GM04504 (cell line): ENCODE measurements around the gene DRC7.
"Not testable (repeated sequence)": the region's sequence is repeated elsewhere in the genome, so short reads cannot be mapped to it uniquely, and the experiment has no call there.

Experiments used
- DNase-seq: peaks from one replicate; pipeline ENCODE4 v3.0.0-alpha.2; 2012; ENCODE audit warnings: low read depth

Gene DRC7

DNA sequence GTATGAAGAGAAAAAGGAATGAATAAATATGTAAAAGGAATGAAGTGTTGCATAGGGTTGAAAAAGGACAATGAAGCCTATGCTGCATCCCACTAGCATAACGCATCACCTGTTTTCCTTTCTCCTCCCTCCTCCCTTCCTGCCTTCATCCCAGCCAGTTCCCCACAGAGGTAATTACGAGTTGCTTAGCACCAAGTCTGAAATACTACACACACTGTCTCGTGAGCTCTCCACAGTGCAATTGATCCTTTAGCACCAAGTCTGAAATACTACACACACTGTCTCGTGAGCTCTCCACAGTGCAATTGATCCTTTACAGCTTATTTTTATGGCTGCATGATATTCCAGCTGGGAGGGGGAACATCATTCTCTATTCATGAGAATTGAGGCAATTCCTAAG lies 1.1 kb upstream of the DRC7 start:
- no peak for DNase-seq

DNA sequence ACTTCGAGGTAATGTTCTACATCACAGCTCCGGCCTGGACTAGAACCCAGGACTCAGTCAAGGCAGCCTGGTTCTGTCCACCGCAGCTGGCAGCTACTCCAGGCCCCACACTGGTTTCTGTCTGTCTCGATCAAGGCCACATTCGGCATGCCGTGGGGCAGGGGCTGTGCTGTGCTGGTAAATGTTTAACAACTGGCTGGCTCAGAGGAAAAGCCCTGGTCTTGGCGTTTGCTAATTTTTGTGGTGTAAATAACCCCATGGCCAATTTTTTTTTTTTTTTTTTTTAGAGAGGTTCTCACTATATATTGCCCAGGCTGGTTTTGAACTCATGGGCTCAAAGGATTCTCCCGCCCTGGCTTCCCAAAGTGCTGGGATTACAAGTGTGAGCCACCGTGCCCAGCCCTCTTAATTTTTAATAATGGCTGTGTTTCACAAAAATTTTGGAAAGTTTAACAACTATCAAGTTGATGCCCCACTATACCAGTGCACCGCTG lies 328 bp upstream of the DRC7 start:
- no peak for DNase-seq

DNA sequence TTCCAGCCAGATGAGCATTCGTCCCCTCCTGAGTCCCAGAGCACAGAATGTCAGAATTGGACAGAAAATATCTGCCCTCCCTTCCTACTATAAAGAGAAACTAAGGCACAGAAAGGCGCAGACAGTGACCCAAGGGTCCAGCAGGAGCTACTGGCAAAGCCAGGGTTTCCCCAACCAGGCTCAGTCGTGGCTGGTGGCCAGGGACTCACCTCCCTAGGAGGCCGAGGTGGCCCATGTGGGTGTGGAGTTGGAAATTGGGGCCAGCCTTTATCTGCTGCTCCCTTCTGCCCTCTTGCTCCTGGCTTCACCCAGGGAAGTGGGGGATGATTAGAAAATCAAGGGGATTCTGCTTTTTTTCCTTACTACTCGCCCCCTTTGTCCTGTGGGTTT lies 1.1 kb downstream of the DRC7 start:
- no peak for DNase-seq

DNA sequence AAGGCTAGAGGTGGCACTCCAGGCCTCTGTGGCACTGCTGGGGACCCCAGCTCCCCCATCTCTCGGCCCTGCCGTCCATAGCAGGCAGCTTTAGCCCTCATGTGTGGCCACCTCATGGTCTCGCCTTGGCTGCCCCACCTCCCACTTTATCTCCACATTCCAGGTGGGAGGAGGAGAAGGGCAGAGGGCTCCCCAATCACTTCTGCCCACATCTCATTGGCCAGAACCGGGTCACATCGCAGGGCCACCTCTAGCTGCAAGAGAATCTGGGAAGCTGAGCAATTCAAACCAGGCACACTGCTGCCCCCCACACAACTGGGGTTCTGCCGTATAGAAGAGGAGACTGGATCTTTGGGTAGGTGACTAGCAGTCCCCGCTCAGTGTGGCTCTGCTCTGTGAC lies 1.6 kb downstream of the DRC7 start:
- DNase-seq = no peak

DNA sequence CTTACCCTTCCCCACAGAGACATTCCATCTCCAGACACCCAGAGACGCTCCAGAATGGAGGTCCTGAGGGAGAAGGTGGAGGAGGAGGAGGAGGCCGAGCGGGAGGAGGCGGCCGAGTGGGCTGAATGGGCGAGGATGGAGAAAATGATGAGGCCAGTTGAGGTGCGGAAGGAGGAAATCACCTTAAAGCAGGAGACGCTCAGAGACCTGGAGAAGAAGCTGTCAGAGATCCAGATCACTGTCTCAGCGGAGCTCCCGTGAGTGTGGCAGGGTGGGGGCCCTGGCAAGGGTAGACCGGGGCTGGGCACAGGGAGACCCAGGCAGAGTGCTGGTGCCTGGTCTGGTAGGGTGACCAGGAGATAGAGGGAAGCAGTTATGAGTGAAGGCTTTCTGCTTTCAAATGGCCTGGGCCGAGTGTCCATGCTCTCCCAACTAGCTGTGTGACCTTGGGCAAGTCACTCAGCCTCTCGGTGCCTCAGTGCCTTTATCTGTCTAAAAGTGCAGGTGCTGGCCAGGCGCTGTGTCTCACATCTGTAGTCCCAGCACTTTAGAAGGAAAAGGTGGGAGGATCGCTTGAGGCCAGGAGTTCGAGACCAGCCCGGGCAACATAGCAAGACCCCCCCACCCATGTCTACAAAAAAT lies 3.4 kb downstream of the DRC7 start:
- no peak for DNase-seq

DNA sequence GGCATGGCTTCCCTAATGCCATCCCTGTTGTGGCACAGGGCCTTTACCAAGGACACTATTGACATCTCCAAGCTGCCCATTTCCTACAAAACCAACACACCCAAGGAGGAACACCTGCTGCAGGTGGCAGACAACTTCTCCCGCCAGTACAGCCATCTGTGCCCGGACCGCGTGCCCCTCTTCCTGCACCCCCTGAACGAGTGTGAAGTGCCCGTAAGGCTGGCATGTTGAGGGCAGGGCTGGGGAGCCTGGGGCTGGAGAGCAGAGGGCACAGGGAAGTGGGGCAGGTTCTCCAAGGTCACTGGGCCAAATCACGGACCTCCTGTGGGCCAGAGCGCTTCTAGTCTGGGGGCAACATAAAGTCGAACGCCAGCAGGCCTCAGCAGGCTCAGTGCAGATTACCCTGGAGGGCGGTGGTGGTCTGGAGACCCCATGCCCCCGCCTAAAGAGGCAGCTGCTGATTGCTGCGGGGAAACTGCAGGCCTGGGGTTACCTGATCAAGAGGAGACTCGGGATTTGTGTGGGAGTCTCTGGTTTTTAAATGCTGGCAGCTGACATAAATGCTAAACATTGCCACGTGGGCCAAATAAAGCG lies 4.3 kb downstream of the DRC7 start:
- no peak for DNase-seq

DNA sequence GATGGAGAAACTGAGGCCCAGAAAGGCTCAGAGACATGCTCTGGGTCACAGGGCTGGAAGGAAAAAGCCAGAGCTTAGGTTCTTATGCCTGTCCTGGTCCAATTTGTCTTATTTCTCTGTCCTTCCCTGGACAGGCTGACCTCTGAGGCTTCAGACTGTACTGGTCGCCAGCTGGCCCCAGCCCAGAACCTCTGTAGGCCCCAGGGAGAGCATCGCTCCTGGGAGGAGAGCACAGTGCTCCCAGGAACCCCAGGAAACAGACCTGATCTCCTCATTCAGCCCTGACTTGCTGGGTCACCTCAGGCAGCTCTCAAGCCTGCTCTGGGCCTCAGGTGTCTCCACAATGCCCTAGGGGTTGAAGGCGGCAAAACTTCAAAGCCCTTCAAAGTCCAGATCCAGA lies 4.9 kb downstream of the DRC7 start:
- DNase-seq = no peak

DNA sequence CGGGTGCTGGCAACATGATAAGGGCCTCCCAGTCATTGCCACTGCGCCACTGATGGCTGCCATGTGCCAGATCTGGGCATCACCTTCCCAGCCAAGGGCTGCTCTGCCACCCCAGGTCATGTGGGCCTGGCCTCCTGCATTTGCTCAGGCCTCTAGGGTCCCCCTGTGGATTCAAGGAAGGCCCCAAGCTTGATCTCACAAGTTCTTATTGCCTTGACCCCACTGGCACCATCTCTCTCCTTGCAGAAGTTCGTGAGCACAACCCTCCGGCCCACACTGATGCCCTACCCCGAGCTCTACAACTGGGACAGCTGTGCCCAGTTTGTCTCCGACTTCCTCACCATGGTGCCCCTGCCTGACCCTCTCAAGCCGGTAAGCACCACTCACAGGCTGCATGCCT lies 5.3 kb downstream of the DRC7 start:
- DNase-seq = no peak

DNA sequence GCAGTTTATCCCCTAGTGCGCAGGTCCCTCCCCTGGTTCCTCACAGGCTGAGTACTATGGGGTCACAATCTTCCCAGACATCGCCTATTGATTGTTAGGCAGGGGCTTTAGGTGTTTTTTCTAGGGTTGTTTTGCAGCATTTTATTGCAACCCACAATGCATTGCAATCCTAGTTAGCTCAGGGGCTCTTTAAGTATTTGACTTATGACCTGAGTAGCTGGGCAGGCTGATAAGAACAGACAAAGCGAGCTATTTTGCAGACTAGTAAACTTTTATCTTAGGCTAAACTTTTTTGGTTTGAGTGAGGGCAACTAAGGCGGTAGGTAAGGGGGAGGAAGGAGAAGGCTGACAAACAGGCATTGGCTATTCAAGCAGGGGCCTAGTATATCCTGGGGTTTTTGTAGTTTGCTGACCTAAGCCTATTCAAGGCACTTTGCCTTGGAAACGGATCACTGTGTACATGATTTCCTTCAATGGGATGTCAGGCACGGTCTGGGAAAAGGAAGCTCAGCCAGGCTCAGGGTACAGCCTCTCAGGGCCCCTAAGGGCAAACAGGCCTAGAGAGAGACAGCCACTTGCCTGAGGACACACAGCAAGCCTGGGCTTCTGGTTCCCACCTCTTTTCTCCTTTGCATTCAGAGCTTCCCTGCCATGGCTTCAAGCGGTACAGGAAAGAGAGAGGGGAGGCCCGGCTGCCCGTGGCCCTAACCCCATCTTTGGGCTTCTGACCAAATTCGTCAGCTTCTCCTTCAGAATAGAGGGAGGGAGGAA lies 6.4 kb downstream of the DRC7 start:
- DNase-seq = no peak

DNA sequence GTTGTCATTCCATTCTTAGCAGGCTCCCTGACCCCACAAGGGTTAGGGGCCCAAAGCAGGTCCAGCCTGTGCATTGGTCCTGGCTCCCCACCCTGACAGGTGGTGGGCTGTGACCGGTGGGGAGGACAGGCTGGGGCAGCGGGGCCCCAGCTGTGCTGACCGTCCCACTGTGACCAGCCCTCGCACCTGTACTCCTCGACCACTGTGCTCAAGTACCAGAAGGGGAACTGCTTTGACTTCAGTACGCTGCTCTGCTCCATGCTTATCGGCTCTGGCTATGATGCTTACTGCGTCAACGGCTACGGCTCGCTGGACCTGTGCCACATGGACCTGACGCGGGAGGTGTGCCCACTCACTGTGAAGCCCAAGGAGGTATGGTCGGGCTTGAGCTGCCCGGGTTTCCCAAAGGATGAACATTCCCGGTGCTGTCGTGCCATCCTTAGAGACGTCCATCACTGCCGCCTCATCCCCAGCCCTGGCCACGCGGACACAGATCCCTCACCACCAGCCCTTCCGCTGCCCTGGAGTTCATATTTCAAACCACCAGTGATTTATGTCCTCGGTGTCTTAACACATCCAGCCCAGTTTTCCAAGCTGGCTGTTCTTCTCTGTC lies 7.3 kb downstream of the DRC7 start:
- DNase-seq = no peak

DNA sequence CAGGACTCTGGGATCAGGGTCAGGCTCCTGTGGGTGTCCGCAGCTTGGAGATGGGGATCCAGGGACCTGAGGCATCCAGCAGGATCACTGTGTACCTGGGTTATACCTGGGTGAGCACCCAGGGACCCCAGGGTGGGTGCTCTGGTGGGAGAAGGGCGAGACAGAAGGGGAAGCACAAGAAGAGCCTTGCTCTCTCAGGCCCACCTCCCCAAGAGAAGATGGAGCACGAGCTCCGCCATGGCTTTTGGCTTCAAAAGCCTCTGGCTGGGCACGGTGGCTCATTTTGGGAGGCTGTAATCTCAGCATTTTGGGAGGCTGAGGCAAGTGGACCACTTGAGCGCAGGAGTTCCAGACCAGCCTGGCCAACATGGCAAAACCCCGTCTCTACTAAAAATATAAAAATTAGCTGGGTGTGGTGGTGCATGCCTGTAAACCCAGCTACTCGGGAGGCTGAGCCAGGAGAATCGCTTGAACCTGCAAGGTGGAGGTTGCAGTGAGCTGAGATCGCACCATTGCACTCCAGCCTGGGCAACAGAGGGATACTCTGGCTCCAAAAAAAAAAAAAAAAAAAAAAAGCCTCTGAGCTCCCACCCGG lies 8.9 kb downstream of the DRC7 start:
- DNase-seq = no peak

DNA sequence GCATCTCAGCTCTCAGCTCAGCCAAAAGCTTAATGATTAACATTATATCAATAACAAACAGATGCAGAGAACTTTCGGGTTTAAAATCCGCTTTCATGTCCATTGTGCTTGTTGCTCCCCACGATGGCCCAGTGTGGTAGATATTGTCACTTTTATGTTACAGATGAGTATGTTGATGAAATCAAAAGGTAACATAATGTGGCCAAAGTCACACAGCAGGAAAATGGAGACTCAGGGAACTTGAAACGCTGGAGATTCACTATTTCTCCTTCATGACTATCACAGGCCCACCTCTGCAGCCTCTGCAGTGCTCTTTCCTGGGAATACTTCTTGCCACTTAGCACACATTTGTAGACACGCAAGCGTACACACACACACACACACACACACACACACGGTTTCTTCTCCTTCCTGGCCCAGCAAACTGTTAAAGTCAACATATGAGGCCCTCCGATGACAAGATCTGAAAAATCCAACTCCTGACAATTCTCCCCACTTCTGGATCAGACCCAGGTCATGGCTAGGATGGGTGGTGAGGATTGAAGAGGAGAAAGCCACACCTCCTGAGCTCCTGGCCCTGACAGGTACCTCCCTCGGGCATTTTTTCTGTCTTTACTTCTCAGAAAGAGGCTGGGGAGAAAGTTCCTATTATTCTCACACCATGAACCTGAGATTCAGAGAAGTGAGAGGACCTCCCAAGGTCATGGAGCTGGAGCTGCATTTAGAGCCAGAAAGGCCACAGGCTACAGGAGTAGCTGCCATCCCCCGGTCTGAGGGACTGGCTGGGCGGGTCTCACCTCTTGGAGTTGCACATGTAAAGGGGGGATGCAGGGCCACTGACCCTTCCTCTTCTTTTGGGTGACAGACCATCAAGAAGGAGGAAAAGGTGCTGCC lies 9.7 kb downstream of the DRC7 start:
- DNase-seq = no peak

DNA sequence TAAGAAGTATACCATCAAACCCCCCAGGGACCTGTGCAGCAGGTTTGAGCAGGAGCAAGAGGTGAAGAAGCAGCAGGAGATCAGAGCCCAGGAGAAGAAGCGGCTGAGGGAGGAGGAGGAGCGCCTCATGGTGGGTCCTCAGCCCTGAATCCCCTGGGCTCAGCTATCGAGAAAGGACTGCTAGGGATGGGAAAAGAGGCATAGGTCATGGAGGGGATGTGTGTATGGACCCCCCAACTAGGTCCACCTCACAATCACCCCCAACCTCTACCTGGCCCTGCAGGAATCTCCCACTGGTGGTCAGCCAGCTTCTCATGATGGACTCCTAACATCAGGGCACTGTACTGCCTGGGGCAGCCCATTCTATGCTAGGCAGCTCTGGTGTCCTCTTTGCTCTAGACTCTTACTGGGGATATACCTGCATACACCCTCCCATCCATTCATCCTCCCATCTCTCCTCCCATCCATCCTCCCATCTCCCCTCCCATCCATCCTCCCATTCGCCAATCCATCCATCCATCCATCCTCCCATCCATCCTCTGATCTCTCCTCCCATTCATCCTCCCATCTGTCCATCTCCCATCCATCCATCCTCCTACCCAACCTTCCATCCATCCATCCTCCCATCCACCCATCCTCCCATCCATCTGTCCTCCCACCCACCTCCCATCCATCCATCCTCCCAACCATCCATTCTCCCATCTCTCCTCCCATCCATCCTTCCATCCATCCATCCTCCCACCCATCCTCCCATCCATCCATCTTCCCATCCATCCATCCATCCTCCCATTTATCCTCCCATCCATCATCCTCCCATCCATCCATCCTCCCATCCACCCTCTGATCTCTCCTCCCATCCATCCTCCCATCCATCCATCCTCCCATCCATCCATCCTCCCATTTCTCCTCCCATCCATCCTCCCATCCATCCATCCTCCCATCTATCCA lies 10.6 kb downstream of the DRC7 start:
- DNase-seq = no peak

DNA sequence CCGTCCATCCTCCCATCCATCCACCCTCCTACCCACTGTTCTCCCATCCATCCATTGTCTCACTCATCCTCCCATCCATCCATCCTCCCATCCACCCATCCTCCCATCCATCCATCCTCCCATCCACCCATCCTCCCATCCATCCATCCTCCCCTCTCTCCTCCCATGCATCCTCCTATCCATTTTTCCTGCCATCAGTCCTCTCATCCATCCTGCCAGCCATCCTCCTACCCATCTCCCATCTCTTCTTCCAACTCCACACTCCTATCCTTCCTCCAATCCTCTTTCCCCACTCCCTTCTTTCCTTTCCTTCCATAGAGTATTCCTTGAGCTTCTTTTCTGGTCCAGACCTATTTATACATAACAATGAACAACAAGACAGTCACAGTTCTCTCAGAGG lies 12.1 kb downstream of the DRC7 start:
- no peak for DNase-seq

DNA sequence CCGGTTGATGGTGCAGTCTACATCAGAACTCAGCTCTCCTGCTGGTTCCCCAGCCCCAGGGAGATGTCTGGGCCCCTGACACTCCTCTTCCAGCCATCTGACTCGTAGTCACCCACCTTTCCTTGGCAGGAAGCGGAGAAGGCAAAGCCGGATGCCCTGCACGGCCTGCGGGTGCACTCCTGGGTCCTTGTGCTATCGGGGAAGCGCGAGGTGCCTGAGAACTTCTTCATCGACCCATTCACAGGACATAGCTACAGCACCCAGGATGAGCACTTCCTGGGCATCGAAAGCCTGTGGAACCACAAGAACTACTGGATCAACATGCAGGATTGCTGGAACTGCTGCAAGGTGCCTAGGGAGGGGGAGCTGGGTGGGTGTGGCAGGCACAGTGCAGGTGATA lies 12.7 kb downstream of the DRC7 start:
- DNase-seq = no peak

DNA sequence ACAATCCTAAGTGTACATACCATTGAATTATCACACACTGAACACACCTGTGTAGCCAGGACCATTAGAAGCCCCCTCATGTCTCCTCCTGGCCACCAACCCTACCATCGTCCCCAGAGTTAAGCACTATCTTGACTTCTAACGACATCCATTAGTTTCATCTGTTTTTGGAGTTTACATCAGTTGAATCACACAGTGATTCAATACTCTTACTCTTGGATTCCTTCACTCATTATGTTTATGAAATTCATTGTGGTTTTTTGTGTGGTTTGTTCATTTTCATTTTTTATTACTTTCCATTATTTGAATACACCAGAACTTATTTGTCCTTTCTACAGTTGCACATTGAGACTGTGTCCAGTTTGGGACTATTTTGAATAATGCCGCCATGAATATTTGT lies 13.6 kb downstream of the DRC7 start:
- no peak for DNase-seq

DNA sequence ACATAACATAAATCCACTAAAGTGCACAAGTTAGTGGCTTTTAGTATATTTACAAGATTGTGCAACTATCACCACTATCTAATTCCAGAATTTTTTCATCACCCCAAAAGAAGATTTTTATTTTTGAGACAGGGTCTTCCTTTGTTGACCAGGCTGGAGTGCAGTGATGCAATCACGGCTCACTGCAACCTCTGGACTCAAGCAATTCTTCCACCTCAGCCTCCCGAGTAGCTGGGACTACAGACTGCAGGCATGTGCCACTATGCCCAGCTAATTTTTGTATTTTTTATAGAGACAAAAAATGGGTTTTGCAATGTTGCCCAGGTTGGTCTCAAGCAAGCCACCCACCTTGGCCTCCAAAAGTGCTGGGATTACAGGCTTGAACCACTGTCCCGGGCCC lies 15.1 kb downstream of the DRC7 start:
- DNase-seq = no peak

DNA sequence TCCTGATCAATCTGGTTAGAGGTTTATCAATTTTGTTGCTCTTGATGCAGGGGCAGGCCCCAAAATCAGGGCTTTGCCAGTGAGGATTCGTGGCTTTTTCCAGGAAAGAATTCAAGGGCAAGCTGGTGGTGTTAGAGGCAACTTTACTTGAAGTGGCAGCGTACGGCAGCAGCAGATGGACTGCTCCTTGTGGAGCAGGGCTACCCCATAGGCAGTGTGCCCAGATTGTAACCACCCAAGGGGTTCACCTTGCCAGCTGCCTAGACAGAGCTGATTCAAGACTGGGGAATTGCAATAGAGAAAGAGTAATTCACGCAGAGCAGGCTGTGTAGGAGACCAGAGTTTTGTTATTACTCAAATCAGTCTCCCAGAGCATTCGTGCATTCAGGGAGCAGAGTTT lies 16.7 kb downstream of the DRC7 start:
- DNase-seq = no peak

DNA sequence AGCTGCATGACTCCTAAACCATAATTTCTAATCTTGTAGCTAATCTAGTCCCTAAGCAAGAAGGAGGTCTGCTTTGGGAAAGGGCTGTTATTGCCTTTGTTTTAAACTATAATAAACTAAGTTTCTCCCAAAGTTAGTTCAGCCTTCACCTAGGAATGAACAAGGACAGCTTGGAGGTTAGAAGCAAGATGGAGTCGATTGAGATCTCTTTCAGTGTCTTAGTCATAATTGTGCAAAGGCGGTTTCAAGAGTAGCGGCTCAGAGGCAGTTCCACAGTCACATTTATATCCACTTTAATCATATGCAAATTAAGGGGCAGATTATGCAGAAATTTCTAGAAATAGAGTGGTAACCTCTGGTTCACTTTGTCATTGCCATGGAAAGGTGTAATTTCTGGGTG lies 17.4 kb downstream of the DRC7 start:
- DNase-seq = no peak

DNA sequence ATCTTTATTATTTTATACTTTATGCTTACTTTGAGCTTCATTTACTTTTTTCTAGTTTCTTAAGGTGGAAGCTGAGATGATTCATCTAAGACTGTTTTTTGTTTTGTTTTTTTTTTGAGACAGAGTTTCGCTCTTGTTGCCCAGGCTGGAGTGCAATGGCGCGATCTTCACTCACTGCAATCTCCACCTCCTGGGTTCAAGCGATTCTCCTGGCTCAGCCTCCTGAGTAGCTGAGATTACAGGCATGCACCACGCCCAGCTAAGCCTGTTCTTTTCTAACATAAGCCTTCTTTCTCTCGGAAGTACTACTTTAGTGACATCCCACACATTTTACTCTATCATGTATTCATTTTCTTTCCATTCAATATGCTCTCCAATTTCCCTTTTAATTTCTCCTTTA lies 18.0 kb downstream of the DRC7 start:
- DNase-seq = not testable (repeated sequence)
